BLaER1 (cell line): ENCODE results near the gene SCT.

Experiments used
- H3K27ac ChIP-seq: shearing (Covaris generic); formaldehyde crosslinking; 2 replicates; pipeline ENCODE4 v1.8.1; 2022
- H3K27me3 ChIP-seq: shearing (Covaris generic); formaldehyde crosslinking; 2 replicates; pipeline ENCODE4 v1.8.1; 2022
- H3K36me3 ChIP-seq: shearing (Covaris generic); formaldehyde crosslinking; 2 replicates; pipeline ENCODE4 v1.8.1; 2022
- H3K4me1 ChIP-seq: shearing (Covaris generic); formaldehyde crosslinking; 2 replicates; pipeline ENCODE4 v1.8.1; 2022
- H3K4me2 ChIP-seq: shearing (Covaris generic); formaldehyde crosslinking; 2 replicates; pipeline ENCODE4 v1.8.1; 2022
- H3K4me3 ChIP-seq: shearing (Covaris generic); formaldehyde crosslinking; 2 replicates; pipeline ENCODE4 v1.8.1; 2022
- H3K9ac ChIP-seq: shearing (Covaris generic); formaldehyde crosslinking; 2 replicates; pipeline ENCODE4 v1.8.1; 2022
- H3K9me3 ChIP-seq: shearing (Covaris generic); formaldehyde crosslinking; 2 replicates; pipeline ENCODE4 v1.8.1; 2022
- H4K20me1 ChIP-seq: shearing (Covaris generic); formaldehyde crosslinking; 2 replicates; pipeline ENCODE4 v1.8.1; 2022
- Cebpa-rat ChIP-seq: shearing (Covaris generic); IDR thresholded peaks from 2 replicates; pipeline ENCODE4 v1.8.1; 2022

Gene SCT, protein sequence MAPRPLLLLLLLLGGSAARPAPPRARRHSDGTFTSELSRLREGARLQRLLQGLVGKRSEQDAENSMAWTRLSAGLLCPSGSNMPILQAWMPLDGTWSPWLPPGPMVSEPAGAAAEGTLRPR

DNA sequence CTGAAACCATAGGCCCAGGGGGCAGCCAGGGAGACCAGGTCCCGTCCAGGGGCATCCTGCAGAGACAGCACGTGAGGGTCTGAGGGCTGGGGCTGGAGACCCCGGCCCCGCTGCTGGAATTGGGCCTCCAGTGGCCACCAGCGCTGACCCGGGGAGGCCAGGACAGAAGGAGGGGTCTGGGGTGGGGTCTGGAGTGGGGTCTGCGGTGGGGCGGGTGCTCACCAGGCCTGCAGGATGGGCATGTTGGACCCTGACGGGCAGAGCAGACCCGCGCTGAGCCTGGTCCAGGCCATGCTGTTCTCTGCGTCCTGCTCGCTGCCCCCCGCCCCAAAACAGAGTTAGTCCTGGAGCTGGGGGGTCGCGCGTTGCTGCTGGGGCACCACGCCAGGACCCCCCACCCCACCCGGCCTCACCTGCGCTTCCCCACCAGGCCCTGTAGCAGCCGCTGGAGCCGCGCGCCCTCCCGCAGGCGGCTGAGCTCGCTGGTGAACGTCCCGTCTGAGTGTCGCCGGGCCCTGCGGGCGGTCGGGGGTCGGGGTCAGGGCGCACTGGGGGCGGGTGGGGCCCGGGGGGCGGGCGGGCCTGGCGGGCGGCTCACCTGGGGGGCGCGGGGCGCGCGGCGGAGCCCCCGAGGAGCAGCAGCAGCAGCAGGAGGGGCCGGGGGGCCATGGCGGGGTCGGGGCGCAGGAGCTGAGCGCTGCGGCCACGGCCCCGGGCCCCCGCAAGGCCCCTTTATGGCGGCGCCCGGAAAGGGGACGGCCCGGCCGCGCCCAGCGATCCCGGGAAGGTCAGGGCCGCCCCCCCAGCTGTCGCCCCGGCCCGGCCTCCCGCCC, at the start of gene SCT:
Gene SCT, minus strand, starts transcription at position 707 of the 833 bp plus-strand sequence. Its CDS starts 38 bp downstream, at position 669.
- peak within 1 kb of the TSS; percentile 80 for H3K4me2 ChIP-seq
- no peak within 1 kb of the TSS for H3K9ac ChIP-seq
- peaks cover 5% of the 10 kb centered on the region; the same call in 1 of the 2 replicates for H3K9me3 ChIP-seq
- H3K36me3 ChIP-seq, result no peaks in the 10 kb centered on the region
- TF ChIP-seq Cebpa-rat, result no peak
- peak within 1 kb of the TSS; percentile 59 for H3K4me3 ChIP-seq
- H3K27me3 ChIP-seq, result peaks cover 46% of the 10 kb centered on the region
- H3K27ac ChIP-seq, result no peak within 1 kb of the TSS
- H3K4me1 ChIP-seq, result peaks cover 43% of the 10 kb centered on the region
- H4K20me1 ChIP-seq, result peaks cover 52% of the 10 kb centered on the region

DNA sequence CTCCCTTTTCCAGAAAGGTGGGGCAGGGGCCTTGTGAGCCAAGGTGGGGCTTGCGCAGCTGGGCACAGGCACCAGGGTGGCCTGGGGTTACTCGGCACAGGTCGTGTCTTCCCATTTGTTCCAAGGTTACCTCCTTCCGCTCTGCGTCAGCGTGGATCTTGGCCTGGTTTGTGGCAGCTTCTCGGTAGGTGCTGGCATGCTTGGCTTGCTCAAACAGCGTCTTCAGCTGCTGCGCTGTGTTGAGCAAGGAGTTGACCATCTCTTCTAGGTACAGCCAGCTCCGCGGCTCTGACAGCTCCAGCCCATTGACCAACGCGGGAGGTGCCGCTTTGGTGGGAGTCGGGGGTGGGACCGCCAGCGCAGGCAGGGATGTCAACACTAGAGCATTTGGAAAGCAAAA, 47.4 kb upstream of the SCT start:
- Histone ChIP-seq H3K4me2 (no peak overlapping the region), H4K20me1 (0 out of 2 replicates have a peak, but pooled peaks cover 8% of the 10 kb centered on the region), H3K4me1 (no peaks in the 10 kb centered on the region), H3K4me3 (no peak overlapping the region), H3K27ac (no peak overlapping the region), H3K9me3 (no peaks in the 10 kb centered on the region), H3K36me3 (peaks cover 87% of the 10 kb centered on the region), H3K27me3 (no peaks in the 10 kb centered on the region), H3K9ac (no peak overlapping the region)
- no peak for TF ChIP-seq Cebpa-rat

DNA sequence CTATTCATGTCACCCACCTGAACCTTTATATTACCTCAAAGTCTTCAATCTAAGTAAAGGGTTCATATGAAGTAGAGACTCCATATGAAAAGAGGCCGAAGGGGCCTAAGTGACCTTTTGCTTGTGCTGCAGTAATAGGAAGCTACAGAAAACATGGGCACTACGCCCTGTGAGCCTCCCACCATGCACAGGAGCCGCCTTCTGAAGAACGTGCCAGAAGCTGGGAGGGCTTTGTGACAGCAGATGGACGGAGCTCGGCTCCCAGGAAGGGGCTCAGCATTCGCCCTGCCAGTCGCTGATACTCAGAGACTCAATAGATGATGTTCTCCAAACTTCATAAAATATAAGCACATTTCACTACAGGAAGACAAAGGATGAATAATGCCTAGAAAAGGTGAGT, 46.9 kb upstream of the SCT start:
- Histone ChIP-seq H3K4me1 (no peaks in the 10 kb centered on the region), H3K4me3 (no peak overlapping the region), H4K20me1 (peaks cover 13% of the 10 kb centered on the region), H3K27ac (no peak overlapping the region), H3K9me3 (no peaks in the 10 kb centered on the region), H3K27me3 (no peaks in the 10 kb centered on the region), H3K9ac (no peak overlapping the region), H3K36me3 (peaks cover 87% of the 10 kb centered on the region), H3K4me2 (no peak overlapping the region)
- TF ChIP-seq Cebpa-rat, result no peak

DNA sequence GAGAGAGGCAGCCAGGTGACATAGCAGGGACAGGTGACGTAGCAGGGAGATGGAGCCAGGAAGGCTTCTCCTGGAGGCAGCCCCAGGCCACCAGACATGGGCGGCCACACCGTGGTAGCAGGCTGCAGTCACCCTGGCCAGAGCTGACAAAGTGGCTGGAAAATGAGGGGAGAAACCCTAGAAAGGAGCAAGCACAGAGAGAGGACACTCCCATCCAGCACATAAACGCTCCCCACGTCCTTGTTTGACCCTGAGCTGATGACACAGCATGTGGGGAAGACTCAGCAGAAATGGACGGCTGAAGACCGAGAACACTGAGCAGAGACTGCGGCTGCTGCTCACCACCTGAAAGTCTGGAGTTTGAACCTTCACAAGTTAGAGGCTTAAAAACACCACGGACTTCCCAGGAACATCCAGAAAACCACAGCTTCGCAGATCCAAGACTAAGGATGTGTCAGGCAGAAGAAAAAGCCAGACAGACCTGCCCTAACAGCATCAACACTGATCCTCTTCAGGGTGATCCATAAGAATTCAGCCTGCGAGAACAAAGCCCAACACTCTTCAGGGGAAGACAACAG, 38.8 kb upstream of the SCT start:
- no peak overlapping the region for H3K9ac ChIP-seq

DNA sequence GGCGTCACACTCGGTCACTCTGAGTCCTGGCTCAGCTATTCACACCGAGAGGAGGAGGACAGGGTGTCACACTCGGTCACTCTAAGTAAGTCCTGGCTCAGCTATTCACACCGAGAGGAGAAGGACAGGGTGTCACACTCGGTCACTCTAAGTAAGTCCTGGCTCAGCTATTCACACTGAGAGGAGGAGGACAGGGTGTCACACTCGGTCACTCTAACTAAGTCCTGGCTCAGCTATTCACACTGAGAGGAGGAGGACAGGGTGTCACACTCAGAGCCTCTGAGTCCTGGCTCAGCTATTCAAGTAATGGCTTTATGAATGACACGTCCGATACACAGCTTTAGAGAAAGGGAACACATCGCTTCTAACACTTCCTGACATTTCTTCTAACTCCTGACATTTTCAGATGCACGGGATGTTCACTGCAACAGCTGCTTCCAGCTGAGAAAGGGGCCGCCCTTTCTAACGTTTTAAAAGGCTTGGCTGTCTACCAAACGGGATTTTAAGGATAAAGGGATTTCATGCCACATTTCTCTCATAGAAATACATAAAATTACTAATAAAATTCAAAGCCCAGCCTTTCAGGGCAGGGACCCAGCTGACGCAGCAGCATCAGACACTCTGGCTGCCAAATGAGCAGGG, 38.2 kb upstream of the SCT start:
- Histone ChIP-seq H3K9ac (no peak overlapping the region), H3K27me3 (no peaks in the 10 kb centered on the region), H3K27ac (no peak overlapping the region), H3K9me3 (no peaks in the 10 kb centered on the region), H4K20me1 (peaks cover 80% of the 10 kb centered on the region), H3K36me3 (peaks cover 93% of the 10 kb centered on the region), H3K4me1 (peaks cover 16% of the 10 kb centered on the region), H3K4me3 (no peak overlapping the region), H3K4me2 (no peak overlapping the region)
- TF ChIP-seq Cebpa-rat, result no peak

More for the DNA sequence above, 38.8 kb upstream of the SCT start:
- Histone ChIP-seq H3K27ac (no peak overlapping the region), H3K9me3 (no peaks in the 10 kb centered on the region), H4K20me1 (peaks cover 74% of the 10 kb centered on the region), H3K36me3 (peaks cover 93% of the 10 kb centered on the region), H3K27me3 (no peaks in the 10 kb centered on the region), H3K4me3 (no peak overlapping the region), H3K4me1 (peaks cover 10% of the 10 kb centered on the region), H3K4me2 (no peak overlapping the region)
- no peak for TF ChIP-seq Cebpa-rat

DNA sequence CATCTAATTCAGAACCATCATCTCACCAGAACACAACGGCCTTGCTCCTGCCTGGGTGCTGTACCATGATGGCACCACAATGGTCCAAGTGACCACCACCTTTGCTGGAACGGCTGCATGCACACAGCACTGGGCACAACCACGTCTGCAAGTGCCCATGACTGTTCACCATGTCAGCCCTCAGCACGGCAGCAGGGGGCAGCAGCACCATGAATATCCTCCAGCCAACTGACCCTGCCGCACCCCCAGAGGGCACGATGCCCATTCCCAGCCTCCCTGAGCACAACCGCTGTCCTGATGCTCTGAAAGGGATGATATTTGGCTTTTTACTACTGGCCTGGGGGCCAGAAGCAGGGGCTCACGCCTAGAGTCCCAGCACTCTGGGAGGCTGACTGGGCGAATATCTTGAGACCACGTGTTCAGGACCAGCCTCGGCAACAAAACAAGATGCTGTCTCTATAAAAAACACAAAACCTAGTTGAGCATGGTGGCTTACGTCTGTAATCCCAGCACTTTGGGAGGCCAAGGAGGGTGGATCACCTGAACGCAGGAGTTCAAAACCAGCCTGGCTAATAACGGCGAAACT, 35.8 kb upstream of the SCT start:
- H3K27me3 ChIP-seq, result no peaks in the 10 kb centered on the region
- H3K27ac ChIP-seq, result no peak overlapping the region
- no peak overlapping the region for H3K9ac ChIP-seq
- H3K4me1 ChIP-seq, result peaks cover 28% of the 10 kb centered on the region
- H3K4me2 ChIP-seq, result no peak overlapping the region
- peaks cover 91% of the 10 kb centered on the region for H3K36me3 ChIP-seq
- no peak for TF ChIP-seq Cebpa-rat
- no peaks in the 10 kb centered on the region for H3K9me3 ChIP-seq
- H3K4me3 ChIP-seq, result no peak overlapping the region
- peaks cover 88% of the 10 kb centered on the region for H4K20me1 ChIP-seq

DNA sequence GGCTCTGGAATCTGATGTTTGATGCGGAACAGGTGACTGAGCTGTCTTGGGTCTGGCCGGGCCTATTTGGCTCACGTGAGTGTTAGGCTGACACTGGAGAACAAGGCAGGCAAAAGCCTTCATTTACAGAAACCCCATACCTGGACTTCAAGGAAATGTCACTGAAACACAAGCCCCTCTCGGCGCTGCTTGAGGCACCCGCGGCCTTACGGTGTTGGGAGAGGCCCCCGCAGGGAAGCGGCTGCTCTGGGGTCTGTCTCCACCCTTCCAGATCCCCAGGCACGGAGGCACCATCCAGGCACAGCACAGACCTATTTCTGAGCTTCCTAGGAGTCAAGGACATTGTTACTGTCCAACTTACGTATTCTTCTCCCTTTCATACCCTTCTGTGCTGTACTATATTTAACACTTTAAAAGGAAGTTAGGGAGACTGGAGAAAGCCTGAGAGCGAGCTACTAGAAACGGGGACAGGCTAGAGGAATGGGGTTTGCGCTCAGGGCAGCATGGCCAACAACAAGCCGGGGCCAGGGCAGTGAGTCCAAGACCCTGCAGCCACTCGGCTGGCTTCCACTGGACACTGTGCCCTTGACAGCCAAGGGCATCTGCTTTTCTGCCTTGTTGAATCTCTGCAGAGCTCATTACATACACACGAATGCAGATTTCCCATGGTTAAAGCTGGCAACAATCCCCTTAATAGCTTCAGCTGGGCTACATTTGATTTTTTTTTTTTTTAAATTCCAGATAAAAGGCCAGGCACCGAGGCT, 33.9 kb upstream of the SCT start:
- no peak overlapping the region for H3K27ac ChIP-seq
- peak overlapping the region; percentile 83 for H3K4me2 ChIP-seq
- H3K27me3 ChIP-seq, result no peaks in the 10 kb centered on the region
- peaks cover 28% of the 10 kb centered on the region for H3K4me1 ChIP-seq
- H3K9me3 ChIP-seq, result no peaks in the 10 kb centered on the region
- H3K36me3 ChIP-seq, result peaks cover 93% of the 10 kb centered on the region
- H3K9ac ChIP-seq, result no peak overlapping the region
- H3K4me3 ChIP-seq, result no peak overlapping the region
- TF ChIP-seq Cebpa-rat, result no peak
- H4K20me1 ChIP-seq, result peaks cover 92% of the 10 kb centered on the region

DNA sequence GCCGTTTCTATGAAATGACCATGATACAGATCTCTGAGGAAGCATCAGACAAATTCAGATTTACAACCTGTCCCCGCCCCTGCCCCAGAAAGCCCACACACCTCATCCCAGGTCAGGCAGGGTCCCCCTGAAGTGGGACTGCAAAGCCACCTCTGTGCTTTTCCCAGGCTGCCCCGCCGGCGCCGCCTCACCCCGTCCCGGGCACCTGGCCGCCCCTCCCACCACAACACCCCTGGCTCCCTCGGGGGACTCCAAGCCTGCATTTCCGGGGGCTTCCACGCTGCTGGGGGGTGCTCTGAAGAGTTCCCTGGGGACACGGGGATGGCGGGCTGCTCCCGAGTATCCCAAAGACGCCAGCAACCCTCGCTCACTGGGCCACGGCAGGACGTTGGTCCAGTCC, 33.3 kb upstream of the SCT start:
- Histone ChIP-seq H4K20me1 (peaks cover 92% of the 10 kb centered on the region), H3K36me3 (peaks cover 93% of the 10 kb centered on the region), H3K9ac (peak overlapping the region; percentile 18; the same call in 1 of the 2 replicates), H3K27me3 (no peaks in the 10 kb centered on the region), H3K4me3 (no peak overlapping the region), H3K27ac (no peak overlapping the region), H3K4me2 (peak overlapping the region; percentile 83), H3K4me1 (peaks cover 28% of the 10 kb centered on the region), H3K9me3 (no peaks in the 10 kb centered on the region)
- TF ChIP-seq Cebpa-rat, result no peak

DNA sequence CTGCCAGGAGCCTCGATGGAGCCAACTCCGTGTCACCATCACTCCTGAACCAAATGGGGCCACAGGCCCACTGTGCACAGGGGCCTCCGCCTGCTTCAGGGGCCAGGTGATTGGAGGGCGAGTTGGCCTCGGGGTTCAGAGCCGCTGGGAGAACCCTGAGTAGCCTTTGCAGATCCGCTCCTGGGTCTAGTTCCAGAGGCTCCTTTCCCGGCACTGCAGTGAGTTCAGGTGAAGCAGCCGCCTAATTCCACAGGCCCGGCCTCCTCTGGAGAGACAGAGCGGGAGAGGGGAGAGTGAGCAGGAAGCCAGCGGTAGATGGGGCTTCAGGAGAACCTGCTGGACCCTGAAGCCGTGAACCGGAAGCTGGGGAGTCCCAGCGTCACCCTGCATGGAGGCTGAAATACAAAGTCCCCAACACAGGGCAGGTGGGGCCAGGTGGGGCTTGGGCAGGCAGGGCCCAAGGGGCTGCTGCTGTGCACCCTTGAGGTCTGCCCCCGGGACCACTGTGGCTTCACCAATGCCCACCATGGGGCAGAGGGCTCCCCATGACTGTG, 32.6 kb upstream of the SCT start:
- Histone ChIP-seq H3K4me2 (peak overlapping the region; percentile 83), H3K4me3 (no peak overlapping the region), H3K4me1 (peaks cover 28% of the 10 kb centered on the region), H3K27me3 (no peaks in the 10 kb centered on the region), H3K9me3 (no peaks in the 10 kb centered on the region), H3K36me3 (peaks cover 95% of the 10 kb centered on the region), H3K9ac (peak overlapping the region; percentile 18; the same call in 1 of the 2 replicates), H4K20me1 (peaks cover 96% of the 10 kb centered on the region), H3K27ac (no peak overlapping the region)
- TF ChIP-seq Cebpa-rat, result no peak
